ENCODE results near the gene EID3.
"Not testable (repeated sequence)": the region's sequence is repeated elsewhere in the genome, so short reads cannot be mapped to it uniquely, and the experiment has no call there.

The EID3 gene

GRCh38 chr12:104303538-104304151 lies at the start of gene EID3:
EID3 (plus strand) TSS chr12:104303739; CDS start chr12:104303935, 196 bp downstream.
- no peak for DNase-seq

- no peak for DNase-seq
These were observed 45.5 kb upstream of the EID3 start for GRCh38 chr12:104257913-104258472.

DNA sequence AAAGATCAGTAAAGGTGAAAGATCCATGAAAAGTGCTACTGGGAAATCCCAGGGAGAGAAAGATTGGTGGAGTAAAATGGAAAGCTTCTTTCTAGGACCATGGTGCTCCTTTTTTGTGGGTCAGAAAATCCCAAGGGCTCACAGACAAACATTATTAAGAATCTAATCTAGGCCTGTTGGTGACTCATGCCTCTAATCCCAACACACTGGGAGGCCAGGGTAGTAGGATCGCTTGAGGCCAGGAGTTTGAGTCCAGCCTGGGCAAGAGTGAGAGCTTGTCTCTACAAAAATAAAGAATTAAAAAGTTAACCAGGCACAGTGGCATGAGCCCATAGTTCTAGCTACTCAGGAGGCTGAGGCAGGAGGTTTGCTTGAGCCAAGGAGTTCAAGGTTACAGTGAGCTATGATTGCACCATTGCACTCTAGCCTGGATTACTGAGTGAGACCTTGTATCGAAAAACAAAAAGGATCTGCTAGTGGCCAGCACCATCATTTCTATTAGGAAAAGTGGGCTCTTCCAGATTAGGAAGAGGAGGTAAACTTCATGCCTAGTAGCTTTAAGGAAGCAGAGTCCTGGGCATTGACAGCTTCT lies 45.0 kb upstream of the EID3 start:
- no peak for DNase-seq

- no peak for DNase-seq
These were observed 40.5 kb upstream of the EID3 start for GRCh38 chr12:104263026-104263425.

- peak; percentile 51 for DNase-seq
These were observed 39.8 kb upstream of the EID3 start for GRCh38 chr12:104263580-104264358.

DNA sequence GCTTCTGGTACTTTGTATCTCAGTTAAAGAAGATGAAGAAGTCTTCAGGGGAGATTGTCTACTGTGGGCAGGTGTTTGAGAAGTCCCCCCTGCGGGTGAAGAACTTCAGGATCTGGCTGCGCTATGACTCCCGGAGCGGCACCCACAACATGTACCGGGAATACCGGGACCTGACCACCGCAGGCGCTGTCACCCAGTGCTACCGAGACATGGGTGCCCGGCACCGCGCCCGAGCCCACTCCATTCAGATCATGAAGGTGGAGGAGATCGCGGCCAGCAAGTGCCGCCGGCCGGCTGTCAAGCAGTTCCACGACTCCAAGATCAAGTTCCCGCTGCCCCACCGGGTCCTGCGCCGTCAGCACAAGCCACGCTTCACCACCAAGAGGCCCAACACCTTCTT lies 38.1 kb upstream of the EID3 start:
- DNase-seq, result not testable (repeated sequence)

DNA sequence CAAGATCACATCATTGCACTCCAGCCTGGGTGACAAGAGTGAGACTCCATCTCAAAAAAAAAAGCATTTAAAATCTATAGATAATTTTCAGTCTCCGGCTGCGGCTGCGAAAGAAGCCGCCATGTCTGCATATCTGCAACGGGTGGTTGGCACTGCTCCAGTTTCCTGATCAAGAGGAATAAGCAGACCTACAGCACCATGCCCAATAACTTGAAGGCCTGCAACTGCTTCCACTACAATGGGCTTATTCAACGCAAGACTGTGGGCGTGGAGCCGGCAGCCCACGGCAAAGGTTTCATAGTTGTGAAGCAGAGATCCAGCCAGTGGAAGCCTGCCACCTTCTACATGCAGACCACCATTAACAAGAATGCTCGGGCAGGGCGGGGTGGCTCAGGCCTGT lies 30.6 kb upstream of the EID3 start:
- DNase-seq, result no peak

DNA sequence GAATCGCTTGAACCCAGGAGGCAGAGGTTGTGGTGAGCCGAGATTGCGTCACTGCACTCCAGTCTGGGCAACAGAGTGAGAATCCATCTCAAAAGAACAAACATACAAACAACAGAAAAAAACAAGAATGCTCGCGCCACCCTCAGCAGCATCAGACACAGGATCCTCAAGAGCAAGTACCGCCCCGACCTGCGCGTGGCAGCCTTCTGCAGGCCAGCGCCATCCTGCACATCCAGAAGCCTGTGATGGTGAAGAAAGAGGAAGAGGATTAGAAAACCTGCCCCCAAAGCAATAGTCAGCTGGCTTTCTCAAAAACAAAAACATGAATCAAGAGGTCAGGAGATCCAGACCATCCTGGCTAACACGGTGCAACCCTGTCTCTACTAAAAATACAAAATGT lies 30.0 kb upstream of the EID3 start:
- no peak for DNase-seq

DNA sequence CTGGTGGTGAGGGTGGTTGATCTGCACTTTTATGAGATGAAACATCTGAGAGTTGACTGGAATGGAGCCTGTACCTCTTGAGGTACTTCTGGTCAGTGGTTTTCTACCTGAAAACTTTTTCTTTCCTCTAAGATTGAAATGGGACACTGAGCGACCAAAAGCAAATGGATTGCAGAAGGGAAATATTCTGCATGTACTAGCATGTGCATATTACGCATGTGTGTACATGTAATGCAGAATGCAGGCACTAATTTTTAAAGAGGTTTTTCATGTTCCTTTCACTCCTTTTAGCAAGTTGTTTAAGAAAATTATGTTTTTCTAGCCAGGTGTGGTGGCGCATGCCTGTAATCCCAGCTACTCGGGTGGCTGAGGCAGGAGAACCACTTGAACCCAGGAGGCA lies 28.7 kb upstream of the EID3 start:
- no peak for DNase-seq

DNA sequence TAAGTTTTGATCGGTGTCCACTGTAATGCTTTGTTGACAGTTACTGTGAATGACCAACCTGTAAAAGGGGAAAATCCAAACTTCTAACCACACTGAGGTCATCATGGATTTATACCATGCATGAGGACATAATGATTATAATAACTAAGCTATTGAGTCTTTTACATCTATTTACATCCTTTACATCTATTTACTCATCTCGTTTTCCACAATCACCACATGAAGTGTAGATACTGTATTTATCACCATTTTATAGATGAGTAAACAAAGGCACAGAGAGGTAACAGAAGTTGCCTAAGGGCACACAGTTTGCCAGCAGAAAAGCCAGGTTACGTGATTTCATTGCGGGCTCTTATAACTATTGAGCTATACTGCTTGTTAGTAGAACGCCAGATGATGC lies 27.9 kb upstream of the EID3 start:
- no peak for DNase-seq

GRCh38 chr12:104276273-104277131 lies 27.0 kb upstream of the EID3 start:
- DNase-seq, result no peak

DNA sequence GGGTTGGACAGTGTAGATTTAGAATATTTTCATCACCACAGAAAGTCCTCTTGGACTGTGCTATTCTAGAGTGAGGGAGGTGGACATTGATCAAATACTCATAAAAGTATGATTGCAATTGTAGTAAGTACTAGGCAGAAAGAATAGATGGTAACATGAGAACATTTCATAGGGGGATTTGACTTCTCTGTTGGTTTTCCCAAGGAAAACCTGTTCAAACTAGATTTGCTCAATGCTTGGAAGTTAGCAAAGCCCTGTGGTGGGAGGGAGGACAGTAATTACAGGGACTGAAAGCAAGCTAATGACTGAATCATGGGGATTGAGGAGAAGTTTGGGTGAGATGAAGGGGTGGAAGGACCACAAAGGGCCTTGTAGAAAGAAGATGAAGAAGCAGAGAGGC lies 24.4 kb upstream of the EID3 start:
- DNase-seq, result no peak

- no peak for DNase-seq
These were observed 23.4 kb upstream of the EID3 start for GRCh38 chr12:104280111-104280510.

GRCh38 chr12:104280717-104281458 lies 22.7 kb upstream of the EID3 start:
- no peak for DNase-seq

DNA sequence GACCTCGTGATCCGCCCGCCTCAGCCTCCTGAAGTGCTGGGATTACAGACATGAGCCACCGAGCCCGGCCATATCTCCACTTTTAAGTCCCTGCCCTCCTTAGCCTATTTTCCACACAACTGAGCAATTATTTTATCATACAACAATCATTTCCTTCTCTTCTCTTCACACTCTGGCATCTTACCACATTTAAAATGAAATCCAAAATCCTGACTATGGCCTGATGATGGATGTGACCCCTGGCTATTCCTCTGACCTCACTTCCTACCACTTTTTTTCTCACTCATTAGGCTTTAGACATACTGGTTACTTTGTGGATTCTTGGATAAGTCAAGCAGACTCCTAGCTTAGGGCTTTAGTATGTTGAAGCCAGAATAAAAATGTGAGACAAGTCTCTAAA lies 21.9 kb upstream of the EID3 start:
- no peak for DNase-seq

GRCh38 chr12:104282109-104282508 lies 21.4 kb upstream of the EID3 start:
- DNase-seq, result no peak

DNA sequence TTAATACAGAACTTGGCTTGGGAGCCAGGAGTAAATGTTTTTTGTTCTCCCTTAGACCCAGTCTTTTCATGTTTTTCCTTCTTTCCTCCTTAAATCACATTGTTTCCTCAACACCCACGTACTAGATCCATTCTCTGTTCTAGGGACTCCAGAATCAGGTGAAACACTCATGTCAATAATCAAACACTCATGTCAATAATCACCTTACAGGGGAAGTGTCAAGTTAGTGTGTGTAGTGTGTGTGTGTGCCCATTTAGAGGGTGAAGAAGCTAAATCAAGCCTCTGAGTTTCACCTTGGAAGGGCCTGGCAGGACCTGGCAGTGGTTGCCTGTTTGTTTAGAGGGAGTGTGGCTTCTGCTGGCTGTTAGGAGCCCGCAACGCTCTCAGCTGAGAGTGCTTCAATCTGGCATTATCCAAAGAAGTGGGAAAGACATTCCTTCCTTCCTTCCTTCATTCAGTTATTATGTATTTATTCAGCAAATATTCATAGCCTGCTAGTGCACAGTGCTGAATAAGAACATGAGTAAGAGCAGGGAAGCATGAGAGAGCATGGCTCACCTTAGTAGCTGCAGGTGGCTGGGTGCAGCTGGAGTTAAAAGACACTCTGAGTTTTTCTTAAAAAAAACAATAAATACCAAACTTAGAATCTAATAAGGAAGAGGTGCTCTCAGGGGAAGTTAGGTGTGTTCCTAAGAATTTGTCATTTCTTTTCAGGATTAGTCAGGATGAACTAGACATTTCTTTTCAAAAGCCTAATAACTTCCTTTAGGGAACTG lies 17.6 kb upstream of the EID3 start:
- no peak for DNase-seq

DNA sequence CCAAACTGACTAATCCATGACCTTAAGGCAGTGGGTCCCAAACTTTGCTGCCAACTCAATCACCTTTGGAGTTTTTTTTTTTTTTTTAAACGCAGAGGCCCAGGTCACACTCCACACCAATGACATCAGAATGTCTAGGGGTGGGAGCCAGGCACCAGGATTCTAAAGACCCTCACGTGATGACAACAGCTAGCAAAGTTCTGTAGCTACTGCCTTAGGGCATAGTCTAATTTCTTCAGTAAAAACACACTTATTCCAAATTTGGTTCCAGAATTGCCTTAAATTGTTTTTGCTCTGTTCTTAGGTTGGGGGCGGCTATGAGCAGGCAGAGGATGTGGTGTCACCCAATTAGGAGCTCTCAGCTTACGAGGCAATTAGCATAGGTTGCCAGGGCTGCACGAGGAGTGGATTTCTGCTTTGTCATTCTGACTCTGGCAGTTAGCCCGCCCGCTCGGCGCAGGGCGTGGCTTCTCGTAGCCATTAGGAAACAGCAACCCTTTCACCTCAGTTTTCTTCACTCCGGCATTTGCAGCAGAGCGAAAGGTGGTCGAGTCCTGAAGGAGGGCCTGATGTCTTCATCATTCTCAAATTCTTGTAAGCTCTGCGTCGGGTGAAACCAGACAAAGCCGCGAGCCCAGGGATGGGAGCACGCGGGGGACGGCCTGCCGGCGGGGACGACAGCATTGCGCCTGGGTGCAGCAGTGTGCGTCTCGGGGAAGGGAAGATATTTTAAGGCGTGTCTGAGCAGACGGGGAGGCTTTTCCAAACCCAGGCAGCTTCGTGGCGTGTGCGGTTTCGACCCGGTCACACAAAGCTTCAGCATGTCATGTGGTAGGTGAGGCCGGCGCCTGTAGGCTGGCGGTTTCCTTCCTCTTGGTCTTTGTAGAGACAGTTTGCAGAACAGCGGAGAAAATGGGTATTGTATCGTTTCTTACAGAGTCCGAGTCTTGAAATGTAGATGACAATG lies 16.7 kb upstream of the EID3 start:
- peak; percentile 90 for DNase-seq

DNA sequence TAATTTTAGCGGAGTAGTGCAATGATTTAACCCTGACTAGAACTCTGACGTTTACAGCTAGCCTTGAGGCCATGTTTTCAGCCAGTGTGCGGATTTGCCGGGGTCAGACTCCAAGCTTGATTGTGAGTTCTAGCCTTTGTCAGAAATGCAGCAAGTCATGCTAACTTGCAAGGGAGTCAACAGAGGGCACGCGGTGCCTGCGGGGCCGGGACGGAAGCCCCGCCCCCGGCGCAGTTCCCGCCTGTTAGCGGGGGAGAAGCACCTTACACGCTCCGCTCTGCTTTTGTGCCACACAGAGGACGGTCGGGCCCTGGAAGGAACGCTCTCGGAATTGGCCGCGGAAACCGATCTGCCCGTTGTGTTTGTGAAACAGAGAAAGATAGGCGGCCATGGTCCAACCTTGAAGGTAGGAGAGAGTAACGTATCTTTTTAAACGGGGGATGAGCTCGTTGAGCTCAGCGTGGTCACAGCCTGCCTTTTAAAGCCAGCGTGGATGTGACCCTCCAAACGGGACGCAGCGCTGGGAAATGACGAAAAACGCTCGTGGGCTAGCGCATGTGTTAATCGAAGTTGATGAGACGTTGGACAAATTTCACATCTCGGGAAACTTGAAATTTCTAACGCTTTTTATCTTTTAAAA lies 14.8 kb upstream of the EID3 start:
- DNase-seq, result peak; percentile 36

DNA sequence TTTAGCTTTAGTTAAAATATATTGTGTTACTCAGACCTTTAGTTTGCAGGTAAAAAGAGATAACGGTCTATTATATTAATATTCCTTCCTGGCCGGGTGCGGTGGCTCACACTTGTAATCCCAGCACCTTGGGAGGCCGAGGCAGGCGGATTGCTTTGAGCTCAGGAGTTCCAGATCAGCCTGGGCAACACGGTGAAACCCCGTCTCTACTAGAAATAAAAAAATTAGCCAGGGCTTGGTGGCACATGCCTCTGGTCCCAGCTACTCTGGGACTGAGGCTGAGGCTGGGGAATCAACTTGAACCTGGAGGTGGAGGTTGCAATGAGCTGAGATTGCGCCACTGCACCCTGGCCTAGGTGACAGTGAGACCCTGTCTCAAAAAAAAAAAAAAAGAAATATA lies 13.2 kb upstream of the EID3 start:
- DNase-seq, result no peak
